WI38 (cell line): ENCODE data around the gene PREB.
A peak's percentile ranks its signal among the peaks of the same experiment; 100 is the strongest.

Experiments used
- H3K4me3 ChIP-seq: 2 replicates; pipeline ENCODE4 v1.5.1; 2011; ENCODE audit warnings: low read depth, mild to moderate bottlenecking, control low read depth, low read length
- TF ChIP-seq, protein P1 (sequence below): IDR thresholded peaks from 2 replicates; pipeline ENCODE4 v1.5.1; 2012; ENCODE audit warnings: low read depth, mild to moderate bottlenecking, control low read depth, low read length

The PREB gene

DNA sequence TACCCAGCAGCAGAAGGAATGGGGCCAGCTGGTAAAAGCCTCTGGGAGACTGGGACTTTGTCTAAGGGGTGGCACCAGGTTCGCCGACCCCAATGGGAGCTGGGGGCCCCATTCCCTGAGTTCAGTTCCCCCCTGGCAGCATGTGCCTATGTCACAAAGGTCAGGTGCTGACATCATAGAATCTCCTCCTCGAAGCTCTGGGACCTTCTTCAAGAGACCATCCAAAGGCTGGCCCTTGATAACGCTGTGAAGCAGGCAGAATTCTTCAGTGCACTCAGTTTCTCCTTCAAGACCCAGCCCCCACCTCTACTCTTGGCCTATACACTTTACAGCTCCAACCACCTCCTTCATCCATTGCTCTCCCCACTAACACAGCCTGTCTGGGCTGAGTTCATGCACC lies 4.9 kb upstream of the PREB start, which contains the start of gene PRR30:
Gene PRR30, minus strand, starts transcription at position 101 of the 400 bp plus-strand sequence. CDS start 1,081 bp downstream, outside the sequence.
- TF ChIP-seq, protein P1, sequence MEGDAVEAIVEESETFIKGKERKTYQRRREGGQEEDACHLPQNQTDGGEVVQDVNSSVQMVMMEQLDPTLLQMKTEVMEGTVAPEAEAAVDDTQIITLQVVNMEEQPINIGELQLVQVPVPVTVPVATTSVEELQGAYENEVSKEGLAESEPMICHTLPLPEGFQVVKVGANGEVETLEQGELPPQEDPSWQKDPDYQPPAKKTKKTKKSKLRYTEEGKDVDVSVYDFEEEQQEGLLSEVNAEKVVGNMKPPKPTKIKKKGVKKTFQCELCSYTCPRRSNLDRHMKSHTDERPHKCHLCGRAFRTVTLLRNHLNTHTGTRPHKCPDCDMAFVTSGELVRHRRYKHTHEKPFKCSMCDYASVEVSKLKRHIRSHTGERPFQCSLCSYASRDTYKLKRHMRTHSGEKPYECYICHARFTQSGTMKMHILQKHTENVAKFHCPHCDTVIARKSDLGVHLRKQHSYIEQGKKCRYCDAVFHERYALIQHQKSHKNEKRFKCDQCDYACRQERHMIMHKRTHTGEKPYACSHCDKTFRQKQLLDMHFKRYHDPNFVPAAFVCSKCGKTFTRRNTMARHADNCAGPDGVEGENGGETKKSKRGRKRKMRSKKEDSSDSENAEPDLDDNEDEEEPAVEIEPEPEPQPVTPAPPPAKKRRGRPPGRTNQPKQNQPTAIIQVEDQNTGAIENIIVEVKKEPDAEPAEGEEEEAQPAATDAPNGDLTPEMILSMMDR: no peak
- H3K4me3 ChIP-seq: no peak within 1 kb of the TSS

DNA sequence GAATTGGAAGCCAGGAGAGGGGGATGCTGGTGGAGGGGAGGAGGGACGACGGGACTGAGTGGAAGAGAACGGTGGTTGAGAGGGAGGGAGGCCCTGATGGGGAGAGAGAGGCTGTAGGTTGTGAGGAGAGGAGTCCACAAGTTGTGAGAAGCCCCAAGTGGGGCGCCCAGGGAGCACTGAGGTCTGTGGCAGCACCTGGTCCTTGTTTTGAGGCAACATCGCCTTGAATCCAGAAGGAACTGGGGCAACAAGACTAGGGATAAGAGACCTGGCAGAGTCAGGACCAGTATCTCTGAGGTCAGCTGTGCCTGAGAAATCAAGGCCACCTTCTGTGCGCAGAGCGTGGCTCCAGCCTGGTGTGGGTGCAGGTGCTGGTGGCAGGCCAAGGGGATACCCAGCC lies 3.7 kb upstream of the PREB start:
- TF ChIP-seq, protein P1: no peak
- no peak overlapping the region for H3K4me3 ChIP-seq

DNA sequence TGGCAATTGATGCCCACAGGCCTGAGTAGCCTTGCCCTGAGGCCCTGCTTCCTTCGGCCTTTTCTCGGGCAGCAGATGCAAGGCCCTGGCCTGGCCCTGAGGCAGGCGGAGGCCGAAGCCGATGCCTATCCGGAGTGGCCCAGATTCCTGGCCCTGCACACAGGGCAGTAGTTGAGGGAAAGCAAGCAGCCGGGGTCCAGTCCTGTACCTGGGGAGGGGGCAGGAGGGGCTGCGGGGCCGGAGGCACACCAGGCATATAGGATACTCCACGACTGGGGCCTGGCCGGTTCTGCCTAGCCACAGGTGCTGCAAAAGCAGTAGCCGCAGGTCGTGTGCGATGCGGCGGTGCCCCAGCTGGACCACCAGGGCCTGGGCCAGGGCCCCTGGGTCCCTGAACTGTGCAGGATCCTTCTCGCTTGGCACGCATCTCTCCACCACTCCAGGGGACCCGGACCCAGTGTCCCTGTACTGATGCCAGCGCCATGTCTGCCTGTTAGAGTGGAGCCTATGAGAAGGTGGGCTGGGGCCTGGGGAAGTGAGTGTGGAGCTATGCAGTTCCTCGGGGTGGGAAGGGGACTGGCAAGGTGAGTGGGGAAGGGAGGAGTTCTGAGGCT lies 3.0 kb upstream of the PREB start:
- H3K4me3 ChIP-seq: no peak overlapping the region
- TF ChIP-seq, protein P1: no peak

DNA sequence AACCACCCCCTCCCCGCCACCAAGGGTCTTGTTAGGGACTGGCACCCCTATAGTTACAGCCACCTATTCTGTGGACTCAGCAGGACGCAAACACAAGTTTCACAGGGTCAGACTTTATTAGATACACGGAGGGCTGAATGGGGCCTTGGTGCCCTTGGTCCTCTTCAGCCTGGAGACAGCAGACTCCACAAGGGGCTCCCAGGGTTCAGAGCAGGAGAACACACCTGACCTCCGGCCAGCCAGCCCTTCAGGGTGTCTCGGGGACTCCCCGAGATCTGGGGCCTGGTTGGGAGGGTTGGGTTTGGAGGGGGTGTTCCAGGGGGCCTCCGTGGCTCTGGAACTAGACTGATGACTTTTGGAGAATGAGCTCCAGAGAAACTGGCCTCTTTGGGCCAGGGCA lies 2.3 kb upstream of the PREB start:
- H3K4me3 ChIP-seq: no peak overlapping the region
- TF ChIP-seq, protein P1: no peak

DNA sequence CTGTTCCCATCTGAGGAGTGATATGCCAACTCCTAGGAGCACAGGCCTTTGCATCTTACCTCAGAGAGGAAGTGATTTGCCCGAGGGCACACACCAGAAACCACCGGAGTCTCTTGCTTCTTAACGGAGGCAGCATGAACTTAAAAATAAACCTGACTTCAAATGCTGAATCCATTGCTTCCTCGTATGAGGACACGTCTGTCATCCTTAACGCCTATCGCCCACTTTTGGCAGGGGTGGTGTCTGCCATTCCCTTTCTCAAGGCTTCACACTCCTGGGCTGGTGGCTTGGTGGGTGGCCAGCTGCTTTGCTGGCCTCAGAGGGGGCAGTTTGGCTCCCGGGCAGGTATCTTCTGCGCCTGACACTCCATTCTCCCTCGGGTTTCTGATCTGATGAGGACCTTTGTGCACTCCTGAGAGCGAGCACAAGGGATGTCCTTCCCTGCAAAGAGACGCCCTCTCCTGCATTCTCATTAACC lies 1.1 kb upstream of the PREB start:
- TF ChIP-seq, protein P1: no peak
- no peak overlapping the region for H3K4me3 ChIP-seq

DNA sequence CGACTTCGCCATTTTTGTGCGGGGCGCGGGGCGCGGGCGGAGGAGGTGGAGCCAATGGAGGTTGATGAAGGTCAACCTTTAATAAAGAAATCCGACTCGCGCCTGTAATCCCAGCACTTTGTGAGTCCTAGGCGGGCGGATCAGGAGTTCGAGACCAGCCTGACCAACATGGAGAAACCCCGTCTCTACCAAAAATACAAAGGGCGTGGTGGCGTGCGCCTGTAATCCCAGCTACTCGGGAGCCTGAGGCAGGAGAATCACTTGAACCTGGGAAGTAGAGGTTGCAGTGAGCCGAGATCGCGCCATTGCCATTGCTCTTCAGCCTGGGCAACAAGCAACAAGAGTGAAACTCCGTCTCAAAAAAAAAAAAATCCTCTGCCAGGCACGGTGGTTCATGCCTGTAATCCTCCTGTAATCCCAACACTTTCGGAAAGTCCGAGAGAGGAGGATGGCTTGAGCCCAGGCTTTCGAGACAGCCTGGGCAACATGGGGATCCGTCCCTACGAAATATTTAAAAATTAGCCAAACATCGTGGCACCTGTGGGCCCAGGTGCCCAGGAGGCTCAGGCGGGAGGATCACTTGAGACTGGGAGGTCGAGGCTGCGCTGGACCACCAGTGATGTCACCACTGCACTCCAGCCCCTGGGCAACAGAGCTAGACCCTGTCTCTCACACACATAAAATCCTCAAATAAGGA lies 493 bp upstream of the PREB start:
- TF ChIP-seq, protein P1: no peak
- no peak overlapping the region for H3K4me3 ChIP-seq

DNA sequence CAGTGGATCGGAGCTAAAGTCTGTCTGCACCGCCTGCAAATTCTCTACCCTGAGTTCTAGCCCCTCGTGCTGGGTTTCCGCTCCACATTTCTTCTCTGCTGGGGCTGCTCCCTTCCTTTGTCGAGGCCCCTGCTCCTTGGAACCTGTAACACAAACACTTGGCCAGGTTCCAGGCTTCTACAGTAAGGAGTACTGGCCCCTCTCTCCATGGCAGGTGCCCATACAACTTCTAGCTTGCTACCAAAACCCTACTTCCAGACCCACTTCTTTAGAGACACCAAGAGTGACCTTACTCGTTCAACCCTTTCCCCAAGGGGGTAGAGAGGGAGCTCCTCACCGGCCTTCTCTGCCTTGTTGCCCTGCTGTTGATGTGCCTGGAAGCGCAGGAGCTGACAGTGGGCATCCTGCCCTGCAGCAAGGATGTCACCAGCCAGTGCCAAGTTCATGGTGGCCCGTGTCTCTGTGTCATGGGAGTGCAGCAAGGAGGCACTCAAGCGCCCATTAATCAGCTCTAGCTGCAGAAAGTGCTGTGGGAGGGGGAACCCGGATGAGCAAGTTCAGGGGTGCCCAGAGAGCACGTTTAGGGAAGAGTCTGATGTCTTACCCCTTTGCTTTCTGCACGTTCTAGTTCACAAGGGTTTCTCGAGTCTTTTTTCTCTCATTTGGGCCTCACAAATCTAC lies 1.1 kb downstream of the PREB start:
- H3K4me3 ChIP-seq: peak overlapping the region; percentile 94
- TF ChIP-seq, protein P1: no peak
